NOMO-1 (cell line): ENCODE results near the gene RASD1.
A peak's percentile ranks its signal among the peaks of the same experiment; 100 is the strongest.
"Not testable (repeated sequence)": the region's sequence is repeated elsewhere in the genome, so short reads cannot be mapped to it uniquely, and the experiment has no call there.

Experiments
- DNase-seq, 2 experiments: peaks; one replicate each; lab custom pipeline; 2025; ENCODE audit not compliant: unreplicated experiment in 2 of 2; lab: John Stamatoyannopoulos, UW

The RASD1 gene

DNA sequence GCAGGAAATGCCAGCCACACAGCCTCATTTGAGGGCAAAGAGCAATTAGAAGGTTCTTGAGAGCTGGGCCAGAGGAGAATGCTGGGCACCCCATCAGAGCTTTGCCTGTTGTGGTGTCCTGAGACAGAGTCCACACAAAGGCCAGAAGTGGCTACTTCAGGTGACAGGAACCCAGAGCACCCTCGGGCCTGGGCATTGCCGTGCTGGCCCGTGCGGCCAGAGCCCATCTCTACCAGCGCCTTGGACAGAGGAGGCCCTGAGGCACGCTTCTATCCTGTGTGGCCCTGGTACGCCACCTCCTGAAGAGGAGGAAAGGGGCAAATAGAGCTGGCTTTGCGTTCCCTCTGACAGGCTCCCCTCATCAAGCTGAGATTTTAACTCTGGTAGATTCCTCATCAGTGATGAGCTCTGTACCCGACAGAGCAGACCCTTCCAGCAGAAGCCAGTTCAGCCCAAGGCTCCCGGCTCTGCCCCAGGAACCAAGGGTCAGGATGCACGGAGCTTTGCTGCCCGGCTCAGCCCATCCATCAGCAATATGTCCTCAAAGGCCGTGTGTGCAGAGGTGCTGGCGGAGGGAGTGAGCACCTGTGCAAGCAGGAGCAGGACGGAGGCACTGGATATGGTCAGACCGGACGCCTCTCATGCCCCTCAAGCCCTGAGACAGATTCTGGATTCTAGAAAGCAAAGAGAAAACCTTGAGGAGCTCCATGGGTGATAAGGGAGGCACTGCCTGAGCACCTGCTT lies 3.4 kb upstream of the RASD1 start:
- no peak for DNase-seq

DNA sequence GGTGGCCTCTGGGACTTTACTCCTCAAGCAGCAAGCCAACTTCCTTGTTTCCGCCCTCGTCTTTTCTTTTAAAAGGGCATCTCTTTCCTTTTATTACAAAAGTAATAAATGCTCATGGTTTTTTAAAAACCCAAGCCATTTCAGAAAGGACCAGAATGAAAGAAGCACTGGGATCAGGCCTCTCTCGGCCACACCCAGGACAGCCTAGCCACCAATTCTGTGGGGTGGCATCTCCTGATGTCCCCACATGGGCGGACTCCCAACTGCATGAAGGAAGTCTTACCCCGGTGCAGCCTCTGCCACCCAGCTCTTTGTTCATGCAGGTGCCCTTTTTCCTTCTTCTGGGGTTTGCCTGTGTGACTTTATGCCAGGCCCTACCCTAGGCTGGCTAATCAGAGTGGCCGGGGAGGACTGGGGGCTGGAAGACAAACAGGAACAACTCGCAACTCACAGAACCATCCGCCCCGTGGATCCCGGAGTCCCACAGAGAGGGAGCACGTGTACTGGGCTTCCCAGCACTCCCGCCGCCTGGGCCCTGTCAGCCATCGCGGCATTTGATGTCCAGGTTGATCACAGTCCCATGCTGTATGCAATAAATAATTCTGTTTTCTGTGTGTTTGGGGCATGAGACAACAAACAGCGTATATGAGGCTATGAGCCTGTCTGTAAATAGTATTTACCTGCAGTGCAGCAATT lies 2.6 kb upstream of the RASD1 start:
- DNase-seq, result no peak

DNA sequence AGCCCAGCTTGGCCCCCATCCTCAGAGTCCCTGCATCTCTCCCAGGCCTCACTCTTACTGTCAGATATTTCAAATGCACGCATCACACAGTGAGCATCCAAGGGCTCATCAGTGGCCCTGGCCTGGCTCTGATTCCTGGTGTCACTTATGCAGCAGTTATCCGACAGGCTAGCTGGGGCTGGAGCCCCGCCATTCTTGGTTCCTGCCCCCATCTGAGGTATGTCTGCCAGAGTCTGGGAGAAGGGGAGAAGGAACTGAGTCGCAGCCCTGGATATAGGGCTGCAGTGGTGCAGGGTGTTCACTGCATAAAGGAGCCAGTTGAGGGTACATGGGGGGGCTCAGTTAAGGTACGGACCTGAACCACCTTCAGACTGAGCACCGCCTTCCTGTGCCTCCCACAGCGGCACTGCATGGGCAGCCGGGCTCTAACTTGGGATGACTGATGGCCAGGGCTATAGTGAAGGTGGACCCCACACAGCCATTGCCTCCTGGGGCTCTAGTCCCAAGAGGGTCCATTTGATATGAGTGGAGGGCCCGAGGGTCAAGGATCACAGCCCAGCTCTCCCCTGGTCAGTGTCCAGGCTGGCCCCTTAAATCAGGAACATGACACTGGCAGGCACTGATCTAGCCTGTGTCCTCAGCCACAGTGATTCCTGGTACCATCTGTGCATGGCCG lies 1.8 kb upstream of the RASD1 start:
- DNase-seq, result no peak

DNA sequence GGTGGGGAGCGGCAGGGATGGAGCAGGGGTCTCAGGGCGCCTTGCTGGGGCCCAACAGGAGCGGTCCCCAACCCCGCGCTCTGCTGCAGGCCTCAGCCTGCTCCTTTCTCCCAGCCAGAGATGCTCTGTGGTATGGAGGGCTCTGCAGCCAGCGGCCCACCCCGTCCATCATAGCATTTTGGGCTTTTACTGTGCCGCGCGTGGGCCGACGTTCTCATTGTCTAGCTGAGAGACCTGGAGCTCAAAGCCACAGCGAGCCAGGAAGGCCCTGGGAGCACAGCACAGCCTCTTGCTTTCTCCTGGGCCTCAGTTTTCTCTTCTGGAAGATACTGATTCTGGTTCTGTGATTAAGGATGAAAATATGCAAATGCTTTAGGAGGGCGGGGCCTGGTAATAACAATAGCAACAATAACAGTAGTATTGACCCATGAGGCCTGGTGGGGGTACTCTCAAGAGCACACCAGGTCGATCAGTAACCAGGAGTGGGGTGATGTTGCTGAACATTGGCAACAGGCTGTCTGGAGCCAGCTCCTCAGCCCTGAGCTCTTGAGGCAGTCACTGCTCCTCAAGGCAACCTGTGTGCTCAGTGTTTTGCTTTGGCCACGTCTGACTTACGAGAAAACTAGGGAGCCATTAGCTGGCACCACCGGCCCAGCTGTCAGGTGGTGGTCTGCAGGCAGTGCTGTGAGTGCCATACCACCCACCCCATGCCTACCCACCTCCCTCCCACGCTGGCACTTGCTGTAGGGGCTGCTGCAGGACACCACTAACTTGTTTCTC lies 1.1 kb upstream of the RASD1 start:
- no peak for DNase-seq

DNA sequence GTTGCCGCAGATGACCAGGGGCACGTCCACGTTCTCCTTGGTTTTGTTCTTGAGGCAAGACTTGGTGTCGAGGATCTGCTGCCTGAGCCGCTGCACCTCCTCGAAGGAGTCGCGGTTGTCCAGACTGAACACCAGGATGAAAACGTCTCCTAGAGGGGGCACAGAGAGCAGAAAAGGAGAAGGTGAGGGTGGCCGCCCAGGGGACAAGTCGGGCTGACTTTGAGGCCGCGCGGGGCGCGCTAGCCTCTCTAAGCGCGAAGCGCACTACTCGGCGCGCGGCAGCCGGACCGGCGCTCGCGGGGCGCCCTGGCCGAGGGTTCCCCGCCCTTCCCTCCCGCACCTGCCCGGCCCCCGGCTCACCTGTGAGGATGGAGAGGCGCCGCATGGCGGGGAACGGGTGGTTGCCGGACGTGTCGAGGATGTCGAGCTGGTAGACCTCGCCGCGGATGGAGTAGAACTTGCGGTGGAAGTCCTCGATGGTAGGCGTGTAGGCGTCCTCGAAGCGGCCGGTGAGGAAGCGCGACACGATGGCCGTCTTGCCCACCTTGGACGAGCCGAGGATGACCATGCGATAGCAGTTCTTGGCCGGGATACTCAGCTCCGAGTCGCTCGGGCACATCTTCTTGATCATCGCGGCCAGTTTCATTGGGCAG lies 533 bp downstream of the RASD1 start:
- DNase-seq, result peak in 1 of 2 experiments; percentile 8

DNA sequence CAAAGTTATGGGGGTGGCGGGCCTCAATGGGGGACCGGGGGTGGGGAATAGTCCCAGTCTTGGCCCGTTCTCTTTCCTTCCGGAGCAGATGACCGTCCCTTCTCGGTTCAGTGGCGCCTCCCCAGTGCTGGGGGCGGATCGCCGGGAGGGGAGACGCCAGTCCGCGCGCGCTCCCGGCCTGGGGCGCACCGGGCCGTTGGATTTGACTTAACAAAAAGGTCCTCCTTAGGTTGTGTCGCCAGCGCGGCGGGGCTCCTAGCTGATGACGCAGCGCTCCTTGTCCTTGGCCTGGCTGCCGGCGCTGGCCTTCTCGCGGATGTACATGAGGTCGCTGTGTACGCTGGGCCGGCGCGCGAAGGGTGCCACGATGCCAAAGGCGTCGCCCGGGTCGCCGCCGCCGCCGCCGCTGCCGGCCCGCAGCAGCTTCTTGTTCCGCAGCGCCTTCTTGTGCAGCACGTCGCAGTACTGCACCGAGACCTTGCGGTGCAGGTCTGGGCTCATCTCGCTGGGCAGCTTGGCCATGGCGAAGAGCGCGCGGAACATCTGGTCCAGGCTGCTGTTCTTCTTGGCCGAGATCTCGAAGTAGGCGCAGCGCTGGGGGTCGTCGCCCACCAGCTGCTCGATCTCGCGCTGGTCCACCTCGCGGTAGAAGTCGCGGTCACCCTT lies 1.2 kb downstream of the RASD1 start:
- peak in 1 of 2 experiments; percentile 3 for DNase-seq

DNA sequence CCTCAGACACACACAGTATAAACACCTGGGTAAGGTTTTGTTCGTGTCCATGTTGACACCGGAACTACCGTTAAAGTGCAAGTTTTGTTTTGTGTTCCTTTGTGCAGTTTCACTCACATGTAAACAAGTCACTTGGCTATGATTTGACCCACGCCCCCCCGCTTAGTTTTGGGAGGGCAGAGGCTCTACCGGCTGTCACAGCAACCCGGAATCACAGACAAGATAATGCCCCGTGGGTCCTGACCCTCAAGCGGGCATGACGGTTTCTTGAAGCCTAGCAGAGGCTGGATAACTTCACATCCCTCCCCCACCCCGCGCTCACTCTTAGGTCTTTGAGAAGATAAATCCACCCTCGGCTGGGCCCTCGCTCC lies 1.7 kb downstream of the RASD1 start:
- DNase-seq, result no peak

DNA sequence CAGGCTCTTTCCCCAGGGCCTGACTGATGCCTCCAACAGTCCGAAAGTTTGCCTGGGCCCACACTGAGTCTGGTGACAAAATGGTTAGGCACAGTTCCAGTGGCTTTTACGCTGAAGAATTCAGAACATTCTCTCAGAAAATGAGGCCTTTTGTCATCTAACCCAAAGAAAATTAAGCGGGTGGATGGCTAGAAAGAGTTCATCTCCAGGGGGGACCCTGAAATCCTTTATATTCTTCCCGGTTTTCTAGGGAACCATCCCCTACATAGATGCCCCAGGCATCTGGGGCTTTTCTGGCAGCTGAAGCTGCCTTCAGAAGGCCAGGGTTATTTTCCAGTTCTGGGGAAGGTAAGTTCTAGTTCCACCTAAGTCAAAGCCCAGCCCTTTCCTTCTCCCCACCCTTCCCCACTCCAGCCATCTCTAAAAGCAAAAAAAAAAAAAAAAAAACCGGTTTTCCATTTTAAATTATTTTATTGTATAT lies 2.2 kb downstream of the RASD1 start:
- DNase-seq, result no peak

DNA sequence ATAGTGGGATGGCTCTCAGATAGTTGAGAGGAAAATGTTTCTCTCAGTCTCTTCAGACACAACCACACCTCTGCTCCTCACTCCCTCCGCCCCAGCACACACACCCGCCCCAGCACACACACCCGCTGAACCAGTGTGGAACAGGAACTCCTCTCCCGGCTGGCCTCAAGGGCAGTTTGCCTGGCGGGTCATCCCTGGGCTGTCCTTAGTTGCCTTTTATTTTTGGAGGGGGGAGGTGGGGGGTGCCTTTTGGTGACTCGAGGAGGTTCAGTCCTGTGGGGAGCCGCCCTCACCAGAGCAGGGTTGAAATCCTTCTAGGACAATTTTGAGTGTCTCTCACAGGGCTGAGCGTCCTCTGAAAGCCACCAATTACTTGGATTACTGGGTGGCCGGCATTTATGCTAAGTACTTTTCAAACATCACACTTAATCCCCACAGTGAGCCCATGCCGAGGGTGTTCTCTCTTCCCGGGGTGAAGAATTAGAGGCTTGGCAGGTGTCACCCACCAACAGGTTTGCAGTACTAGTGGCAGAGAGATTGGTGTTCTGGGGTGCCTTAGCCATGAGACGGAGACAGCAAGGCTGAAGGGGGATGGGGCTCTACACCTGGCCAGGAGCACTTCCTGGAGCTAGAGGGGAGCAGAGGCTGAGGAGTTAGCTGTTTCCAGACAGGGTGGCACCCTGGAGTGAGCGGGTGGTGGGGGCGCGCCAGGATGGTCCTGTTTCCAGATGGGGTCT lies 2.8 kb downstream of the RASD1 start:
- DNase-seq, result no peak

DNA sequence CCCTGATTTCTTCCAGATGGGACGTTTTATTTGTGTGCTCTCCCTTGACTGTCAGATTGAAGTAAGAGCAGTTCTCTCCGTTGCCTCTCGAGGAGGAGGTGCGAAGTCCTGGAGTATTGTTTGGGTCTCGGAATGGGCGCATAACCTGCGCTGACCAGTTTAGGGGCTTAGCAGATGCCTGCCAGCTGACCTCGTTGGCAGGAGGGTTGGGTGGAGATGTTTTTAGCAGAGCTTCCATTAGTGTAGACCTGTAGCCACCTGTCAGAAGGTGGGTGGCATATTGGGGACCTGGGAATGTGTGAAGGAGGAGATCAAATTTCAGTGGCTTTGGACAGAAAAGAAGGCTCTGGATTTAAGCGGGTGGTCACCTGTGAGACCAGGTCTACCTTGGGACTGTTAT lies 3.6 kb downstream of the RASD1 start:
- no peak for DNase-seq

DNA sequence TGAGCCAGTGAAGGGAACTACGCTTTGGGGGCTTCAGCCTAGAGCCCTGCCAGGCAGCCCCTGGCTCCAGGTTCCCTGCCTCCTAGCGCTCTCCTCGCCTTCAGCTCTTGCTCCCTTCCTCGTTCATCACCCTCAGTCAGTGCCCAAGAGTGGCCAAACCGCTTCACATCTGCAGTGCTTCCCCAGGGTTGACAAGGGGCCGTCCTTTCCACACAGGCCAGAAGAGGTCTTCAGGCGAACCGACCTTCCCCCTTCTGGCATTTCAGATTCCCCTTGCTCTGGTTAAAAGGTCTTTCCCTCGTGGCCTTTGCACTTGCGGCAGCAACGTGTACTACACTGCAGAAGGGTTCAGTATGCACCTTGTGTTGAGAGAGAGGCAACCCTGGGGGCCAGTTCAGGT lies 4.1 kb downstream of the RASD1 start:
- no peak for DNase-seq

DNA sequence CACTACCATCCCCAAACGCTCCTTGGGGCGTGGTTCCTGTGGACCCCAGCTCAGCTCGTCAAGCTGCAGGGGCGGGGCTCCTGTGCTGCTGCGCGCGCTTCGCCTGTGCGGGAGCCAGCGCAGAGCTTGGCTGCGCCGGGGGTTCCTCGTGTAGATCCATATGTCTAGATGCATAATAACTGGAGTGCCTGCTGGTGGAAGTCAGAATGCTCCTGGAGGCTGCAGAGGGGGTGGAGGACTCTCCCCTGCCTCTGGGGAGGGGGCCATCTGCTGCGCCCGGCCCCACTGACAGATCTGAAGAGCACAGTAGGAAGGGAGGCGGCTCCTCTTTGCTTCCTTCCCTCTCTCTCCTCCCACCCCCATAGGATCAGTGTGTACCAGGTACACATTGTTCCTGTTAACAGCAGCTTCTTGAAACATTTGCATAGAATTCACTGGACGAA lies 4.6 kb downstream of the RASD1 start:
- no peak for DNase-seq

DNA sequence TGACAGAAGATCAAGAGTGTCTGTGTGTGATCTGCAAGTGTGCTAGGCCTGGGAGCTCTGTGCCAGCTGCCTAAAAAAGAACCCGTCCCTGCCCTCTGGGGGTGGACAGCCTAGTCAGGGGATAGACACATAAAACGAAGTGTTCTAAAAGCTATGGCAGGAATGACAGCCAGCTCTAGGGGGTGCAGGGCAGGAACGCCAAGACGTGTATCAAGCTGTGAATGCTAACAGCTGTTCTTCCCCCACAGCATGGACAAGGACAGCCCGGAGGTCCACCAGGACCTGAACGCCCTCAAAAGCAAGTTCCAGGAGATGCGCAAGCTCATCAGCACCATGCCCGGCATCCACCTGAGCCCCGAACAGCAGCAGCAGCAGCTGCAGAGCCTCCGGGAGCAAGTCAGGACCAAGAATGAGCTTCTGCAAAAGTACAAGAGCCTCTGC lies 5.1 kb downstream of the RASD1 start:
- DNase-seq, result no peak

DNA sequence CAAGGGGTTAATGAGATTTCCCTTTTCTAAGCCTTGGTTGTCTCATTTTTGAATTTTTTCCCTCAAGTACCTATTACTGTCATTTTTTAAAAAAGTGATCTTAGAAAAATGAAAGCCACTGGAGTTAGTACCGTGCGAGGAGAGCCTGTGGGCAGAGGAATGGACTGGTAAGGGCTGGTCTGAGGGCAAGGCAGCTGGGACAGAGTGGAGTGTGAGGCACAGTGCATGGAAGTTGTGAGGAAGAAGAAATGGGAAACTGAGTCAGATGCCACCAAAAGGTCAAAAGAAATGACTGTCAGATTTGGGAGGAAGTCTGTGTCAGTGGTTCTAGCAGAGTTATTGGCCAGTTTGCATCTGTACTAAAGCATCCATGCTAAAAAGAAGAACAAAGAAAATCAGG lies 8.2 kb downstream of the RASD1 start:
- no peak for DNase-seq

DNA sequence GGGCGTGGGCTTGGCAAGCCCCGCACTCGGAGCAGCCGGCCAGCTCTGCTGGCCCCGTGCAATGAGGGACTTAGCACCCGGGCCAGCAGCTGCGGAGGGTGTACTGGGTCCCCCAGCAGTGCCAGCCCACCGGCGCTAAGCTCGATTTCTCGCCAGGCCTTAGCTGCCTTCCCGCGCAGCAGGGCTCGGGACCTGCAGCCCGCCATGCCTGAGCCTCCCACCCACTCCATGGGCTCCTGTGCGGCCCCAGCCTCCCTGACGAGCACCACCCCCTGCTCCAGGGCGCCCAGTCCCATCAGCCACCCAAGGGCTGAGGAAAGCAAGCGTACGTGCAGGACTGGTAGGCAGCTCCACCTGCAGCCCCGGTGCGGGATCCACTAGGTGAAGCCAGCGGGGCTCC lies 9.8 kb downstream of the RASD1 start:
- DNase-seq, result not testable (repeated sequence)

DNA sequence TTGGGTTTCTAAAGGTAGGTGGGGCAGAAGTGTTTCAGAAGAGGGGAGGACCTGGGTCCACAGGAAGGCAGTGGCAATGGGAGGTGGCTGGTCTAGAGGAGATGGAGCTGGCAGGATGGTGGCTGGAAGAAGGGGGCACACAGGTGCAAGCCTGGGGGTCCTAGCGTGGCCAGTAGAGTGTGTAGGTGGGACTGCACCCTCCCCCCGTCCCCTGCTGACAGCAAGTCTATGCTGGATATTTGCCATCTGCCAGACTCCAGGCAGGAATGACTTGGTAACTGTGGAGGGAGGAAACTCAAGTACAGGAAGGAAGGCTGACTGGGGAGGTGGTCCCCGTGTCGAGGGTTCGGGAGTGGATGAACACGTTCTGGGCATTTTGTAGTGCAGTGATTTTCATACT lies 10.8 kb downstream of the RASD1 start:
- DNase-seq, result no peak

DNA sequence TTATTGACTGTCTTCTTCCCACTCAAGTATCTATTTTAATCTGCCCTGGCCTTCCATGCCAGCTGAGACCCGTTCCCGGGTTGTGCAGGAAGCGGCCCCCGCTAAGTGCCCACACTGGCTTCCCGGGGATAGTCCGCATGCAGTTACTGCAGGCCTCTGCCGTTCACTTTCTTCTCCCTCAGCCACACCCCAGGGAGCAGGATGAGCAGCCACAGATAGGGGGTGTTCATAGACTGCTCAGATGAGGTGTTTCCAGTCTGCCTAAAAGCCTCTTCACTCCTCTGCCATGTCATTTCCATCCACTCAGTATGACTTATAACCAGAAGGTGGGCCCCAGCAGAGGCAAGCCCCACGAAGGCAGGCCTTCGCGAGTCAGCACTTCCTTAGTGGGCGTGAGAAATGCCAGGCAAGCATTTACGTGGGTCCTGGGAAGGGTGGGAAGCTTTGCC lies 11.7 kb downstream of the RASD1 start:
- DNase-seq, result no peak

DNA sequence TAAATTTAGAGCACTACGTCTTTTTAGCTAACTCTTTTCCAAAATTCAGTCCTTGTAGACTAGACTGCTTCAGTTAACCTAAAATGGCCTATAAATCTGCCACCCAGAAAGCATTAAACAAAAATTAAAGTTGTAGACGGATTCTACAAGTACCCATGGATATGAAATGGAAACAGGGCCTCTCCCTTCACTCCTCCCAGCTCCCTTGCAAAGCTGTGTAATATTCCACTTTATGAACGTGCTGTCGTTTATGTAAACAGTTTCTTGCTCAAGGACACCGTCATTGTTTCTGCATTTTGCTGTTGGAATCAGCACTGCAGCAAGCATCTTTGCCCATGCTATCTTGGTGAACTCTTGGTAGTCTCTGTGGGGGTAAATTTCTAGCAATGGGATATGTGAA lies 14.3 kb downstream of the RASD1 start:
- no peak for DNase-seq

DNA sequence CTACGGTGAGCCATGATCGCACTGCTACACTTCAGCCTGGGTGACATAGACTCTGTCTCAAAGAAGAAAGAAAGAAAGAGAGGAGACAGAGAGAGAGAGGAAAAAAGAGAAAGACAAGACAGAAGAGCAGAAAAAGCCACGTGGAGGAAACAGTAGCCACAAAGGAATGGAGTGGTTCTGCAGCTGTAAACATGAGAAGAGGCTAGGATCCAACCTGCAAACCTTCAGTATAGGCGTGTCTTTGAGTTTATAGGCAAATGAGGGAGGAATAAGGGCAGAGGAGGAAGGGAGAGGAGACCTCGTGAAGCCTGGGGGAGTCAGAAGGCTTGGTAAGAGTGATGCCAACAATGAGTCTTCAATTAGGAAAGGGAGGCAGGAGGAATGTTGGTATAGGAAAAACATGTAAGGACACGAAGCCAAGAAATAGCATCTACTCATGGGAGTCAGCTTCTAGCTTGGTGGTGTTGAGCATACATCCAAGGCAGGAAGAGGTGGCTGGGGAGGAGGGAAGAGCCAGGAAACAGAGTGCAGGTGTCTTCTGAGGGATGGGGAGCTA lies 15.5 kb downstream of the RASD1 start:
- no peak for DNase-seq
